ENCODE data around the gene SNX32. TPM values are rescaled to one million over a fixed set of nuclear protein-coding genes. Genes with fewer than 3 reads are reported as not detected.
A peak's percentile ranks its signal among the peaks of the same experiment; 100 is the strongest.

SNX32 gene
- total RNA-seq, 3 donors from 2014 or later = 0.15 to 2.3 (median 0.48) TPM

DNA sequence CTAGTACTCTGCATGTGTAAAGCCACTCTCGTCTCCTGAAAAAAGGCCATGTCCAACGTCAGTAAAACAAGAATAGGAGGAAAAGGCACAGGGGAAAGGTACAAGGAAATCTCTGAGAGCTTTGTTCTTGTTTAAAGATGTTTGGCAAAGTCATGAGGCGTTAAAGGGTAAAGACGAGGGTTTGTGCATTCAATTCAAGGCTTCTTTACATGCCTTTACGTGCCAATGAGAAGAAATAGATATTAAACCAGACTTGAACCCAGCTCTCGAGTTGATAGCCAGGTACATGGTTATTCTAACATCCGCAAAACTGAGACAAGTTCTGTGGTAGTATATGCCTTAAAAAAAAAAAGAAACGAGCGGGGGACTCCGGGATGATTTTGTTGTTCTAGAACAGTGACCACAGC lies 24.9 kb downstream of the SNX32 start:
- peak overlapping the region; percentile 97 to 99 for H3K27ac ChIP-seq
- H3K36me3 ChIP-seq = no peaks in the 10 kb centered on the region
- TF ChIP-seq, protein P1, sequence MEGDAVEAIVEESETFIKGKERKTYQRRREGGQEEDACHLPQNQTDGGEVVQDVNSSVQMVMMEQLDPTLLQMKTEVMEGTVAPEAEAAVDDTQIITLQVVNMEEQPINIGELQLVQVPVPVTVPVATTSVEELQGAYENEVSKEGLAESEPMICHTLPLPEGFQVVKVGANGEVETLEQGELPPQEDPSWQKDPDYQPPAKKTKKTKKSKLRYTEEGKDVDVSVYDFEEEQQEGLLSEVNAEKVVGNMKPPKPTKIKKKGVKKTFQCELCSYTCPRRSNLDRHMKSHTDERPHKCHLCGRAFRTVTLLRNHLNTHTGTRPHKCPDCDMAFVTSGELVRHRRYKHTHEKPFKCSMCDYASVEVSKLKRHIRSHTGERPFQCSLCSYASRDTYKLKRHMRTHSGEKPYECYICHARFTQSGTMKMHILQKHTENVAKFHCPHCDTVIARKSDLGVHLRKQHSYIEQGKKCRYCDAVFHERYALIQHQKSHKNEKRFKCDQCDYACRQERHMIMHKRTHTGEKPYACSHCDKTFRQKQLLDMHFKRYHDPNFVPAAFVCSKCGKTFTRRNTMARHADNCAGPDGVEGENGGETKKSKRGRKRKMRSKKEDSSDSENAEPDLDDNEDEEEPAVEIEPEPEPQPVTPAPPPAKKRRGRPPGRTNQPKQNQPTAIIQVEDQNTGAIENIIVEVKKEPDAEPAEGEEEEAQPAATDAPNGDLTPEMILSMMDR (IDR thresholded peaks at IDR 0.05) = no peak
- no peak for TF ChIP-seq POLR2A (IDR thresholded peaks at IDR 0.05)
- no peak for TF ChIP-seq POLR2AphosphoS5 (IDR thresholded peaks at IDR 0.05)
- H3K9me3 ChIP-seq = no peaks in the 10 kb centered on the region
- intact Hi-C loops (cut with DNase I; ENCODE audit: low total_unique reads) = no loop called here
- DNase-seq (ENCODE audit: low spot score in 2 of 2) = no peak
- peak overlapping the region; percentile 85 to 100 (median 99) for H3K4me3 ChIP-seq
- H3K4me1 ChIP-seq = peaks cover 7 to 16% of the 10 kb centered on the region in 2 donors
- H3K27me3 ChIP-seq = no peaks in the 10 kb centered on the region

DNA sequence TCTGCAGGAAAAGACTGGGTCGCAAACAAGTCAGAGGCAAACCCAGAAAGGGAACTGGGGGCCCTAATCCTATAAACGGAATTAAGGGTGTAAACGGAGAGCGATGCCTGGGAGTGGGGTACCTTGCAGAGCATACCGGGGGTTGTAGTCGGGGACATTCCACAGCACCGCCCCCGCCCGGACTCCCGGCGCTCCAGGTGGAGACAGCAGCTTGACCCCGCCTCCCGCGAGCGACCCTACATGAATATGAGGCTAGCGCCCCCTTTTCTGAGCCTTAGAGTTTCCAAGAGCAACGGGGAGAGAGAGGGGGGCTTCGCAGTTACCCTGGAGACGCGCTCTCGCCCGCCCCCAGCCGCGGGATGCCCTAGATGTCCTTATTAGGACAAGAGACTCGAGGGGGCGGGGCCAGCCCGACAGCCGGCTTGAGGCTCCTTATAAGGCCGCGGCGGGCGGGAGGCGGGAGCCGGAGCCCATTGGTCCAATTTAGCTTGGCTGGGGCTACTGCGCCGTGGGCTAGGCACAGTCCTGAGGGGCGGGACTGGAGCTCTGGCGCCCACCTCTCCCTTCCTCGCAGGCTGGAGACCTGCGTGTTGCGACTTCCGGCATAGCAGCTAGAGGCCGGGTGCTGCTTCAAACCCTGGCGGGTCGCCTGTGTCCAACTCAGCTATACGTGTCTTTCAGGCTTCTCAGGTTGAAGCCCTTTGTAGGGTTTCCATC lies 25.5 kb downstream of the SNX32 start:
- H3K4me1 ChIP-seq = peaks cover 7 to 16% of the 10 kb centered on the region in 2 donors

DNA sequence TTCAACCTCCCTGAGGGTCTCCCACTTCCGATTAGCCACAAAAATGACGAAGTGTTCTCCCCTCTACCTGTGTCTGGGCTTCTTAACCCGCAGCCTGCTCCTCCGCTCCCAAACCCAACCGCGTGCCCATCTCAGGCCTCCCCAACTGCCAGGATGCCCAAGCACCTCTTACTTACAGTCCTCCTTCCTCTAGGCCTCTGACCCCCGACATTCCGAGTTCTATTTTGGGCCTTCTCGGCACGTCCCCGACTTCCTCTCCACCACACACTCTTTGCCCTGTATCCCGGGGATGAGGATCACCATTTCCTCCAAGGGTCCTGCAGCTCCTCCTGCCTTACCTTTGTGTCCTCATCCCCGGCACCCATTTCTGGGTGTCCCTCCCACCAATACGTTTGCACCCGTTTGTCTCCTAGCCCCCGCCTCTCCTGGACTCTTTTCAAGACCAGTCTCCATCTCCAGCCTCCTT lies 26.1 kb downstream of the SNX32 start:
- no peaks in the 10 kb centered on the region for H3K9me3 ChIP-seq
- peak overlapping the region; percentile 85 to 100 (median 99) for H3K4me3 ChIP-seq
- peaks cover 5% of the 10 kb centered on the region for H3K36me3 ChIP-seq
- peak overlapping the region; percentile 97 to 99 for H3K27ac ChIP-seq
- peaks cover 7 to 16% of the 10 kb centered on the region in 2 donors for H3K4me1 ChIP-seq
- no peaks in the 10 kb centered on the region for H3K27me3 ChIP-seq
- DNase-seq (ENCODE audit: low spot score in 2 of 2) = no peak
- intact Hi-C loops (cut with DNase I; ENCODE audit: low total_unique reads) = no loop called here
- TF ChIP-seq POLR2AphosphoS5 (IDR thresholded peaks at IDR 0.05) (no peak), POLR2A (IDR thresholded peaks at IDR 0.05) (no peak)
- TF ChIP-seq, protein P1 (IDR thresholded peaks at IDR 0.05) = no peak

More for the DNA sequence above, 25.5 kb downstream of the SNX32 start:
- H3K36me3 ChIP-seq = peaks cover 5% of the 10 kb centered on the region
- TF ChIP-seq POLR2A (IDR thresholded peaks at IDR 0.05) = peak; percentile 92
- TF ChIP-seq POLR2AphosphoS5 (IDR thresholded peaks at IDR 0.05) = peak; percentile 91 to 96 (median 91)
- TF ChIP-seq, protein P1 (IDR thresholded peaks at IDR 0.05) = no peak
- peak overlapping the region; percentile 97 to 99 for H3K27ac ChIP-seq
- H3K27me3 ChIP-seq = no peaks in the 10 kb centered on the region
- intact Hi-C loops (cut with DNase I; ENCODE audit: low total_unique reads) = no loop called here
- DNase-seq (ENCODE audit: low spot score in 2 of 2) = peak; percentile 97 to 100
- H3K4me3 ChIP-seq = peak overlapping the region; percentile 85 to 100 (median 99)
- no peaks in the 10 kb centered on the region for H3K9me3 ChIP-seq

DNA sequence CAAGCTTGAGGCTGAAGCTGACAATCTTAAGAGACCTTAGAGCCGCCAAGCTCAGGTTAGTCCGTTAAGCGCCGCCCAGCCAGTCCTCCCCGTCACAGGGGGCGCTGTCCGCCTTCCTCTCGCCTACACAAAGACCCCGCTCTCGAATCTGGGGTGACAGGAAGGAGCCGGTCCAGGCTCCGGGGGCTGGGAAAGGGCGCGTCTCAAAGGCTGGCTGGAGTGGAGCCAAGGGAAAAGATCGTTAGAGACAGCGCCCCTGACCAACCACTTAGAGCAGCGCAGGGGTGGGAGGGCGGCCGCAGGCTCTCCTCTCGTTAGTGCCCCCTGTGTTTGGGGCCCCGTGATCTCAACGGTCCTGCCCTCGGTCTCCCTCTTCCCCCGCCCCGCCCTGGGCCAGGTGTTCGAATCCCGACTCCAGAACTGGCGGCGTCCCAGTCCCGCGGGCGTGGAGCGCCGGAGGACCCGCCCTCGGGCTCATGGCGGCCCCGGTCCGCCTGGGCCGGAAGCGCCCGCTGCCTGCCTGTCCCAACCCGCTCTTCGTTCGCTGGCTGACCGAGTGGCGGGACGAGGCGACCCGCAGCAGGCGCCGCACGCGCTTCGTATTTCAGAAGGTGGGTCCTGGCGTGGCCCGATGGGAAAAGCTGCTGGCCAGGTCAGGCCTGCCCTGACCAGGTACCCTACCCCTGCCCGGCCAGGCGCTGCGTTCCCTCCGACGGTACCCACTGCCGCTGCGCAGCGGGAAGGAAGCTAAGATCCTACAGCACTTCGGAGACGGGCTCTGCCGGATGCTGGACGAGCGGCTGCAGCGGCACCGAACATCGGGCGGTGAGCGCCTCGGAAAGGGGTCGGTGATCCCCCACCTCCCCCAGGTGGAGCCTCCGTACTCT lies 26.8 kb downstream of the SNX32 start, which contains the start of gene MUS81:
MUS81 (plus strand) TSS at position 156 of the 887 bp plus-strand sequence; CDS start at position 477, 321 bp downstream.
- H3K9me3 ChIP-seq = no peaks in the 10 kb centered on the region
- peak within 1 kb of the TSS; percentile 97 to 99 for H3K27ac ChIP-seq
- H3K27me3 ChIP-seq = no peaks in the 10 kb centered on the region
- H3K36me3 ChIP-seq = peaks cover 5% of the 10 kb centered on the region
- peak within 1 kb of the TSS; percentile 85 to 100 (median 99) for H3K4me3 ChIP-seq
- peak; percentile 56 to 91 (median 86) for TF ChIP-seq POLR2AphosphoS5 (IDR thresholded peaks at IDR 0.05)
- TF ChIP-seq POLR2A (IDR thresholded peaks at IDR 0.05) = peak; percentile 32
- TF ChIP-seq, protein P1 (IDR thresholded peaks at IDR 0.05) = peak; percentile 54 to 90 (median 78)
- H3K4me1 ChIP-seq = peaks cover 5 to 16% of the 10 kb centered on the region in 2 donors
- DNase-seq (ENCODE audit: low spot score in 2 of 2) = peak; percentile 98
- intact Hi-C loops (cut with DNase I; ENCODE audit: low total_unique reads) = no loop called here
